Common myeloid progenitor, CD34-positive (primary cell): ENCODE results near the gene TTLL5.

Experiments used
- CTCF ChIA-PET: fragments of 350-600 bp; sonication (Branson Sonifier 250); formaldehyde crosslinking; loops from one replicate; lab custom pipeline; 2021; ENCODE audit warnings: antibody characterized with exemption; lab: Charles Lee
- POLR2A ChIA-PET: fragments of 350-600 bp; sonication (Branson Sonifier 250); formaldehyde crosslinking; loops from one replicate; lab custom pipeline; 2021; ENCODE audit warnings: antibody characterized with exemption; lab: Charles Lee
- DNase-seq, 3 donors: peaks; one replicate each; pipeline versions ENCODE4 v3.0.0 to v3.0.0-alpha.2; 2013
- H3K27ac ChIP-seq, 2 experiments: 1 replicate in 1 of 2; 2 replicates in 1 of 2; pipeline ENCODE4 v1.7.0; 2013; ENCODE audit warnings: inconsistent platforms in 2 of 2, low read length in 2 of 2, mild to moderate bottlenecking in 2 of 2, low read depth in 1 of 2, moderate library complexity in 1 of 2; ENCODE audit not compliant: severe bottlenecking in 2 of 2, insufficient read depth in 1 of 2, poor library complexity in 1 of 2
- H3K27me3 ChIP-seq, 5 experiments: replicated peaks in 2 of 5; 1 replicate in 3 of 5; 2 replicates in 2 of 5; pipeline versions ENCODE4 v1.6.1 to v1.7.0; 2013; ENCODE audit warnings: low read length in 4 of 5, mild to moderate bottlenecking in 2 of 5, moderate library complexity in 2 of 5, inconsistent platforms in 1 of 5; ENCODE audit not compliant: insufficient read depth in 5 of 5, control insufficient read depth in 4 of 5
- H3K36me3 ChIP-seq, 4 experiments: 1 replicate in 2 of 4; 2 replicates in 2 of 4; pipeline versions ENCODE4 v1.6.1 to v1.7.0; 2013; ENCODE audit warnings: low read length in 3 of 4, control low read depth in 1 of 4, mild to moderate bottlenecking in 1 of 4; ENCODE audit not compliant: control insufficient read depth in 4 of 4, insufficient read depth in 4 of 4
- H3K4me1 ChIP-seq, 4 experiments: 1 replicate in 3 of 4; 2 replicates in 1 of 4; pipeline versions ENCODE4 v1.6.1 to v1.7.1; 2013; ENCODE audit warnings: low read length in 3 of 4, mild to moderate bottlenecking in 3 of 4, control low read depth in 1 of 4, inconsistent platforms in 1 of 4, moderate library complexity in 1 of 4; ENCODE audit not compliant: control insufficient read depth in 4 of 4, insufficient read depth in 4 of 4; ENCODE audit errors: control extremely low read depth in 1 of 4
- H3K4me3 ChIP-seq, 7 experiments: 1 replicate in 4 of 7; 2 replicates in 3 of 7; pipeline versions ENCODE4 v1.5.1 to v1.7.0; 2013; ENCODE audit warnings: mild to moderate bottlenecking in 7 of 7, low read length in 6 of 7, moderate library complexity in 6 of 7, inconsistent platforms in 2 of 7, low read depth in 2 of 7, control low read depth in 1 of 7; ENCODE audit not compliant: insufficient read depth in 4 of 7, control insufficient read depth in 1 of 7; ENCODE audit errors: extremely low read depth in 1 of 7
- H3K9me3 ChIP-seq, 5 experiments: 1 replicate in 4 of 5; 2 replicates in 1 of 5; pipeline versions ENCODE4 v1.6.1 to v1.7.1; 2013; ENCODE audit warnings: low read length in 4 of 5, mild to moderate bottlenecking in 2 of 5, inconsistent platforms in 1 of 5, low read depth in 1 of 5, moderate library complexity in 1 of 5; ENCODE audit not compliant: control insufficient read depth in 4 of 5, insufficient read depth in 2 of 5; ENCODE audit errors: control extremely low read depth in 1 of 5
- WGBS: methylation state at CpG from one replicate; pipeline ENCODE4 v1.1.5; 2013; ENCODE audit not compliant: insufficient coverage; 5-methylcytosine and 5-hydroxymethylcytosine counted together

Gene TTLL5

GRCh38 chr14:75906228-75906627, 245.2 kb downstream of the TTLL5 start:
- POLR2A ChIA-PET: no interaction called here
- CTCF ChIA-PET: interaction anchor here (0.7 to 3.6 kb wide), 21 partner anchors 9 to 329 kb away, joined by 3 to 37 read pairs (median 4); partner anchors contain the start of genes IFT43 and TGFB3
- Histone ChIP-seq H3K4me1 (peaks cover 7 to 26% (median 17%) of the 10 kb centered on the region in 4 experiments), H3K36me3 (peaks cover 2 to 20% (median 11%) of the 10 kb centered on the region in 4 experiments), H3K9me3 (no peaks in the 10 kb centered on the region), H3K4me3 (no peak overlapping the region), H3K27ac (no peak overlapping the region), H3K27me3 (no peaks in the 10 kb centered on the region)
- 83% methylated on average over 3 of the region's 5 CpGs for WGBS
- no peak for DNase-seq

GRCh38 chr14:75906680-75907280, 245.7 kb downstream of the TTLL5 start:
- WGBS: 94% methylated on average over 1 of the region's 4 CpGs
- H3K27me3 ChIP-seq: no peaks in the 10 kb centered on the region
- DNase-seq: peak; percentile 59 to 83 (median 79)
- peaks cover 2 to 20% (median 11%) of the 10 kb centered on the region in 4 experiments for H3K36me3 ChIP-seq
- no peak overlapping the region for H3K27ac ChIP-seq
- no peak overlapping the region for H3K4me3 ChIP-seq
- no peaks in the 10 kb centered on the region for H3K9me3 ChIP-seq
- peaks cover 7 to 26% (median 17%) of the 10 kb centered on the region in 4 experiments for H3K4me1 ChIP-seq
- POLR2A ChIA-PET: no interaction called here
- CTCF ChIA-PET: interaction anchor here (0.7 to 3.6 kb wide), 20 partner anchors 9 to 329 kb away, joined by 3 to 37 read pairs (median 4); partner anchors contain the start of genes IFT43 and TGFB3

GRCh38 chr14:75907756-75908359, 246.8 kb downstream of the TTLL5 start:
- H3K4me3 ChIP-seq: no peak overlapping the region
- ChIA-PET POLR2A (no interaction called here), CTCF (interaction anchor here (0.6 to 3.6 kb wide), 9 partner anchors 10 to 72 kb away, joined by 3 to 37 read pairs (median 6); partner anchors contain the start of gene TGFB3)
- 100% methylated on average over 4 of the region's 4 CpGs for WGBS
- peaks cover 2 to 15% (median 10%) of the 10 kb centered on the region in 4 experiments for H3K36me3 ChIP-seq
- H3K4me1 ChIP-seq: peaks cover 7 to 26% (median 17%) of the 10 kb centered on the region in 4 experiments
- no peak overlapping the region for H3K27ac ChIP-seq
- H3K27me3 ChIP-seq: no peaks in the 10 kb centered on the region
- no peak for DNase-seq
- H3K9me3 ChIP-seq: no peaks in the 10 kb centered on the region

GRCh38 chr14:75909630-75910029, 248.6 kb downstream of the TTLL5 start:
- Histone ChIP-seq H3K9me3 (no peaks in the 10 kb centered on the region), H3K4me3 (no peak overlapping the region), H3K4me1 (peaks cover 4 to 20% (median 13%) of the 10 kb centered on the region in 4 experiments), H3K27ac (no peak overlapping the region), H3K27me3 (no peaks in the 10 kb centered on the region), H3K36me3 (peaks cover 2 to 15% (median 9%) of the 10 kb centered on the region in 4 experiments)
- no peak for DNase-seq
- ChIA-PET POLR2A (no interaction called here), CTCF (interaction anchor here (2.0 kb wide), 1 partner anchor 39 kb away, joined by 5 read pairs; no protein-coding TSS in a partner anchor)
- no CpG with 5 or more reads among the region's 3 CpGs for WGBS

- no peaks in the 10 kb centered on the region for H3K9me3 ChIP-seq
- H3K27me3 ChIP-seq: no peaks in the 10 kb centered on the region
- peaks cover under 1 to 16% (median 10%) of the 10 kb centered on the region in 4 experiments for H3K4me1 ChIP-seq
- ChIA-PET POLR2A (no interaction called here), CTCF (interaction anchor here (2.0 kb wide), 1 partner anchor 39 kb away, joined by 5 read pairs; no protein-coding TSS in a partner anchor)
- DNase-seq: no peak
- peaks cover 2 to 15% (median 9%) of the 10 kb centered on the region in 4 experiments for H3K36me3 ChIP-seq
- H3K27ac ChIP-seq: no peak overlapping the region
- 93% methylated on average over 2 of the region's 2 CpGs for whole genome bisulfite sequencing
- no peak overlapping the region for H3K4me3 ChIP-seq
Measured at GRCh38 chr14:75910048-75910447, 249.0 kb downstream of the TTLL5 start.

DNA sequence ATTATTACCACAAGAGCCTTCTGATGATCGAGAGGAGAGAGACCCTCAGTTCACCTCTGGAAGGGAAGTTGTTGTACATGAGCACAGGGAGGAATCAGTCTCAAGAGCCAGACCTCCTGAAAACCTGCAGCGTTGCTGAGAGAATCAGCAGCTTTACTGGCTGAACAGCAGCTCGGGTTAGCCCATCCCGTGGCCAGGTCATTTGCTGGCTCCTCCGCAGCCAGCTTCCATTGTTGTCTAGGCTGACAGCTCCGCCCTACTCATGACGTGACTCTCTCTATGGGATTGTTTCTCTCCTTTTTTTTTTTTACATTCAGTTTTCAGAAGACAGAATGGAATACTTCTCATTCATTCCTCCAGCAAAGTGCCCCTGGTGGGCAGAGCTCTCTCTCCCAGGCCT, 250.8 kb downstream of the TTLL5 start:
- CTCF ChIA-PET: interaction anchor here (1.3 kb wide), 1 partner anchor 70 kb away, joined by 7 read pairs; the partner anchor contains the start of gene TGFB3
- Histone ChIP-seq H3K27ac (no peak overlapping the region), H3K4me3 (no peak overlapping the region), H3K4me1 (no peaks in the 10 kb centered on the region), H3K27me3 (no peaks in the 10 kb centered on the region), H3K9me3 (no peaks in the 10 kb centered on the region), H3K36me3 (peaks cover 2 to 15% (median 9%) of the 10 kb centered on the region in 4 experiments)
- WGBS: 95% methylated on average over 7 of the region's 7 CpGs
- no peak for DNase-seq
- POLR2A ChIA-PET: no interaction called here

DNA sequence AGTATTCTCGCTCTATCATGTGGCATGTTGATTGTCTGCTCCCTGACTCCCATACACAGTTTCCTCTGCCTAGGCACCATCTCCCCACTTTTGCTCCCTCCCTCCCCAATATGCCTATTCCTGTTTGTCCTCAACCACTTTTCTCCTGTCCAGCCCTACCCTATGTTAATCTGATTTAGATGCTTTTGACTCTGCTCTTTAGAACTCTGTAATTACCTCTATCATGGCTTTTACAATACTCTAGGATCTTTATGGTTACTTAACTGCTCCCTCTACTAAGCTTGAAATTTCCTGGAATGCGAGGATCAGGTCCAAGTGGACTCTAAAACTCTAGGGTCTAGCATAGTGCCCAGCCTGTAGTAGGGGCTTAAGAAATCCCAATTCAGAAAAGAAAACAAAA, 252.1 kb downstream of the TTLL5 start:
- Histone ChIP-seq H3K4me1 (no peaks in the 10 kb centered on the region), H3K36me3 (peaks cover 1 to 9% (median 3%) of the 10 kb centered on the region in 4 experiments), H3K9me3 (no peaks in the 10 kb centered on the region), H3K27me3 (no peaks in the 10 kb centered on the region), H3K27ac (no peak overlapping the region), H3K4me3 (no peak overlapping the region)
- WGBS: 100% methylated on average over 1 of the region's 2 CpGs
- ChIA-PET POLR2A (interaction anchor here (0.7 kb wide), 1 partner anchor 15 kb away, joined by 3 read pairs; no protein-coding TSS in a partner anchor), CTCF (no interaction called here)
- DNase-seq: no peak
